ENCODE measurements around the gene FRRS1L. TPM values are rescaled to one million over a fixed set of nuclear protein-coding genes. Genes with fewer than 3 reads are reported as not detected.

The FRRS1L gene
- total RNA-seq, 1 donor from 2014 or later, result 6.7 TPM

GRCh38 chr9:109108318-109108717, 58.7 kb downstream of the FRRS1L start:
- peaks cover 10% of the 10 kb centered on the region for H3K36me3 Mint-ChIP-seq (ENCODE audit: unreplicated experiment)
- H3K4me1 Mint-ChIP-seq (ENCODE audit: unreplicated experiment), result peaks cover 68% of the 10 kb centered on the region
- no peak for DNase-seq (ENCODE audit: extremely low spot score, unreplicated experiment)
- H3K27me3 Mint-ChIP-seq (ENCODE audit: unreplicated experiment), result no peaks in the 10 kb centered on the region
- H3K4me3 Mint-ChIP-seq (ENCODE audit: unreplicated experiment), result no peak overlapping the region
- H3K9me3 Mint-ChIP-seq (ENCODE audit: unreplicated experiment), result no peaks in the 10 kb centered on the region
- TF ChIP-seq CTCF (IDR thresholded peaks at IDR 0.05), result no peak
- H3K27ac Mint-ChIP-seq (ENCODE audit: unreplicated experiment), result peak overlapping the region; percentile 93

- Mint-ChIP-seq H3K9me3 (ENCODE audit: unreplicated experiment) (no peaks in the 10 kb centered on the region), H3K4me3 (ENCODE audit: unreplicated experiment) (peak overlapping the region; percentile 32), H3K4me1 (ENCODE audit: unreplicated experiment) (peaks cover 64% of the 10 kb centered on the region), H3K36me3 (ENCODE audit: unreplicated experiment) (peaks cover 17% of the 10 kb centered on the region), H3K27ac (ENCODE audit: unreplicated experiment) (peak overlapping the region; percentile 93), H3K27me3 (ENCODE audit: unreplicated experiment) (no peaks in the 10 kb centered on the region)
- no peak for DNase-seq (ENCODE audit: extremely low spot score, unreplicated experiment)
- no peak for TF ChIP-seq CTCF (IDR thresholded peaks at IDR 0.05)
These were observed 59.4 kb downstream of the FRRS1L start for GRCh38 chr9:109107402-109108240.

GRCh38 chr9:109101810-109102209, 65.2 kb downstream of the FRRS1L start:
- DNase-seq (ENCODE audit: extremely low spot score, unreplicated experiment), result no peak
- H3K4me3 Mint-ChIP-seq (ENCODE audit: unreplicated experiment), result no peak overlapping the region
- no peaks in the 10 kb centered on the region for H3K9me3 Mint-ChIP-seq (ENCODE audit: unreplicated experiment)
- peak overlapping the region; percentile 76 for H3K27ac Mint-ChIP-seq (ENCODE audit: unreplicated experiment)
- peaks cover 53% of the 10 kb centered on the region for H3K4me1 Mint-ChIP-seq (ENCODE audit: unreplicated experiment)
- H3K36me3 Mint-ChIP-seq (ENCODE audit: unreplicated experiment), result peaks cover 19% of the 10 kb centered on the region
- no peaks in the 10 kb centered on the region for H3K27me3 Mint-ChIP-seq (ENCODE audit: unreplicated experiment)
- TF ChIP-seq CTCF (IDR thresholded peaks at IDR 0.05), result no peak

GRCh38 chr9:109101202-109101595, 65.8 kb downstream of the FRRS1L start:
- no peaks in the 10 kb centered on the region for H3K9me3 Mint-ChIP-seq (ENCODE audit: unreplicated experiment)
- H3K4me1 Mint-ChIP-seq (ENCODE audit: unreplicated experiment), result peaks cover 54% of the 10 kb centered on the region
- no peak overlapping the region for H3K4me3 Mint-ChIP-seq (ENCODE audit: unreplicated experiment)
- H3K27ac Mint-ChIP-seq (ENCODE audit: unreplicated experiment), result peak overlapping the region; percentile 76
- TF ChIP-seq CTCF (IDR thresholded peaks at IDR 0.05), result no peak
- H3K36me3 Mint-ChIP-seq (ENCODE audit: unreplicated experiment), result peaks cover 19% of the 10 kb centered on the region
- DNase-seq (ENCODE audit: extremely low spot score, unreplicated experiment), result no peak
- no peaks in the 10 kb centered on the region for H3K27me3 Mint-ChIP-seq (ENCODE audit: unreplicated experiment)

GRCh38 chr9:109100543-109101201, 66.4 kb downstream of the FRRS1L start:
- no peaks in the 10 kb centered on the region for H3K9me3 Mint-ChIP-seq (ENCODE audit: unreplicated experiment)
- H3K4me1 Mint-ChIP-seq (ENCODE audit: unreplicated experiment), result peaks cover 58% of the 10 kb centered on the region
- no peak overlapping the region for H3K4me3 Mint-ChIP-seq (ENCODE audit: unreplicated experiment)

More at GRCh38 chr9:109100543-109101201, 66.4 kb downstream of the FRRS1L start:
- Mint-ChIP-seq H3K27me3 (ENCODE audit: unreplicated experiment) (no peaks in the 10 kb centered on the region), H3K27ac (ENCODE audit: unreplicated experiment) (peak overlapping the region; percentile 46), H3K36me3 (ENCODE audit: unreplicated experiment) (peaks cover 19% of the 10 kb centered on the region)
- no peak for DNase-seq (ENCODE audit: extremely low spot score, unreplicated experiment)
- no peak for TF ChIP-seq CTCF (IDR thresholded peaks at IDR 0.05)
